Measurements from ENCODE around the gene DEDD.

Gene DEDD

DNA sequence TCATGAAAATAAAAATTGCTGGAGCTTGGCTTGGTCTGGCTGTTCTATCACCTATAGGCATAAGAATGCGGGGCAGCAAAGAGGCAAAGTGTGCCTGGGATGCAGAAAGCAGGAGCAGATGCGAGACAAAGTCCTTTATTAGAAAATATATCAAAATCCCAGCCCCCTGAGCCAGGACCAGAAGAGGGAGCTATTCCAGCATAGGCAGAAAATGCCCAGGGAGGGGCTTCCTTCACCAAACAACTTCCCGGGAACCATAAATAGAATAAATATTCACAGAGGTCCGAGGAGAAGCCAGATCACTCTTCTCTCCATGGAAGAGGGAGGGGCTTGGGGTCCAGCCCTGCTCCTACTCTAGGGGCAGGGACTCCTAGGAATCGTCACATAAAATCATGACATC, 38.7 kb upstream of the DEDD start:
- TF ChIP-seq GATA3 (IDR thresholded peaks at IDR 0.05; ENCODE audit: low read depth, low read length) (no peak), GATA2 (IDR thresholded peaks at IDR 0.05; ENCODE audit: low read depth, low read length) (no peak)

DNA sequence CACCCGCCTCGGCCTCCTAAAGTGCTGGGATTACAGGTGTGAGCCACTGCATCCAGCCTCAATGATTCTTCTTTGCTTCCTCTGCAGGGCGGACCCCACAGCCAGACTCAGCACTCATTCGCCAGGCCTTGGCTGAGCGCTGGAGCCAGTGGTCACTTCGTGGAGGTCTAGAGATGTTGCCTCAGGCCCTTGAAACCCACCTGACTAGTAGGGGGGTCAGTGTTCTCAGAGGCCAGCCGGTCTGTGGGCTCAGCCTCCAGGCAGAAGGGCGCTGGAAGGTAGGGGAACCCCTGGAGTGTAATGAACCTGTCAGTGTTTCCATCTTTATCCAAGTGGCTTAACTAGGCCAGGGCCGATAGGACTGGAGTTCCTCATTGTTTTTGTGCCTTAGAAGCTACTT, 36.4 kb upstream of the DEDD start:
- TF ChIP-seq GATA2 (IDR thresholded peaks at IDR 0.05; ENCODE audit: low read depth, low read length), result no peak
- TF ChIP-seq GATA3 (IDR thresholded peaks at IDR 0.05; ENCODE audit: low read depth, low read length), result no peak

DNA sequence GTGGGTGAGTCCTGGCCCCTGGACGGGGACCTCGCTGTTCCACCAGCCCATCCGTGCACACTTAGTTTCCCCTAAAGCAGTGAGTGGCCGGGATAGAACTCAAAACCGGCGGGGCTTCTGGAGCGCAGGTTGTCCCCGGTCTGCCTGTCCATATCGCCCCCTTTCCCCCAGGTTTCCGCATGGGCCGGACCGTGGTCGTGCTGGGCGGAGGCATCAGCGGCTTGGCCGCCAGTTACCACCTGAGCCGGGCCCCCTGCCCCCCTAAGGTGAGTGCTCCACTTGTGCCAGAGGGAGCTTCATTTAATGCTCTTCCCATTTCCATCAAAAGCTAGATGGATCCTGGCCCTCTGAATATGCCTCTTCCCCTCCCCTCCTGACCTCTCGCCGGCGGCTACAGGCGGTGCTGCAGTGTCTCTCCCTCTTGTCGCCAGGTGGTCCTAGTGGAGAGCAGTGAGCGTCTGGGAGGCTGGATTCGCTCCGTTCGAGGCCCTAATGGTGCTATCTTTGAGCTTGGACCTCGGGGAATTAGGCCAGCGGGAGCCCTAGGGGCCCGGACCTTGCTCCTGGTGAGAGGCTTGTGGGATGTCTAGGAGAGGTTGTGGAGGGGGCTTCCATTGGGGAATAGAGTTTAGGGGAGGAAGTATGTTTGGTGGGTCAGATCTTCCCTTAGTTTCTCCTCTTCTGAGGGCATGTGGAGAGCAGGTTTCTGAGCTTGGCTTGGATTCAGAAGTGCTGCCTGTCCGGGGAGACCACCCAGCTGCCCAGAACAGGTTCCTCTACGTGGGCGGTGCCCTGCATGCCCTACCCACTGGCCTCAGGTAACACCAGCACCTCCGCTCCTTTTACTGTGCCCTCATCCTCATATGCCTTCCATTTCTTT, 34.4 kb upstream of the DEDD start:
- no peak for TF ChIP-seq GATA2 (IDR thresholded peaks at IDR 0.05; ENCODE audit: low read depth, low read length)
- no peak for TF ChIP-seq GATA3 (IDR thresholded peaks at IDR 0.05; ENCODE audit: low read depth, low read length)

DNA sequence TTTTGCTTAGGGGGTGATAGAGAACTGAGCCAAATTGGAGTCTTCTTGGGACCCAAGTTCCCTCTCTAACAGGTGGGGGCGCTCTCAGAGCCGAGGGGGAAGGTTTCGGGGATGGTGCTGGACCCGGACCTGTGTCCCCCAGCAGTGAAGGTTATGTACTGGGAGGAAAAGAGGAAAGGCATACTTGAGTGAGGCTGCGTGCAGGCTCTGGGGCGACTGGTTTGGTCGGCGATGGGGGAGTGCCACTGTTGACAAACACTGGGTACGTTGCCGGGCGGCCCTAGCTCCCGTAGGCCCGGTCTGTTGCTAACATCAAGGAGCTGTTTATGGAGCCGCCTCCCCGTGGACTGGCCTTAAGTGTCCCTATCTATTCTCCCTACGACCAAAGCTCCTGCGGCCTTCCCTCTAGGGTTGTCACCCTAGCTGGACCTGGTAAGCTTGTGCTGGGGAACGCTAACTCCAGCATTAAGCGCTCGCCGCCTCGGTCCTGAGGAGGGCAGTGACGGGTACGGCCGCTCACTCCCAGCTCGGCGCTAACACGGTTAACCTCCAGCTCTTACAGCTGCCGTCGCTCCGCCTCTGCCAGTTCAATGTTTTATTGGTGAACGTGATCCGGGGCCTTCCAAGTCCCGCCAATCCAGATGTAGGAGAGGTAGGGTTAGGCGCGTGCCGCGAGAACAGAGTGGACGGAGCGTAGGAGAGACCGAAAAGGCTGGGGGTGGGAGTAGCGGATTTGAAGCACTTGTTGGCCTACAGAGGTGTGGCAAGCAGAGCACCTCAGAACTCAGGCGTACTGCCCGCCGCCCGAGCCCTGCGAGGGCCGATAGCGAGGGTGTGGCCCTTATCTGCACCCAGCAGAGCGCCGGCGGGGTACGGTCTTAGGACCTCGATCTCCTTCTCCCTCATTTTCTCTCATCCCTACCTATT, 33.5 kb upstream of the DEDD start, which contains the start of gene PPOX:
Gene PPOX, plus strand, starts transcription at position 685 of the 927 bp plus-strand sequence. CDS start 422 bp downstream, outside the sequence.
- TF ChIP-seq GATA3 (IDR thresholded peaks at IDR 0.05; ENCODE audit: low read depth, low read length), result no peak

DNA sequence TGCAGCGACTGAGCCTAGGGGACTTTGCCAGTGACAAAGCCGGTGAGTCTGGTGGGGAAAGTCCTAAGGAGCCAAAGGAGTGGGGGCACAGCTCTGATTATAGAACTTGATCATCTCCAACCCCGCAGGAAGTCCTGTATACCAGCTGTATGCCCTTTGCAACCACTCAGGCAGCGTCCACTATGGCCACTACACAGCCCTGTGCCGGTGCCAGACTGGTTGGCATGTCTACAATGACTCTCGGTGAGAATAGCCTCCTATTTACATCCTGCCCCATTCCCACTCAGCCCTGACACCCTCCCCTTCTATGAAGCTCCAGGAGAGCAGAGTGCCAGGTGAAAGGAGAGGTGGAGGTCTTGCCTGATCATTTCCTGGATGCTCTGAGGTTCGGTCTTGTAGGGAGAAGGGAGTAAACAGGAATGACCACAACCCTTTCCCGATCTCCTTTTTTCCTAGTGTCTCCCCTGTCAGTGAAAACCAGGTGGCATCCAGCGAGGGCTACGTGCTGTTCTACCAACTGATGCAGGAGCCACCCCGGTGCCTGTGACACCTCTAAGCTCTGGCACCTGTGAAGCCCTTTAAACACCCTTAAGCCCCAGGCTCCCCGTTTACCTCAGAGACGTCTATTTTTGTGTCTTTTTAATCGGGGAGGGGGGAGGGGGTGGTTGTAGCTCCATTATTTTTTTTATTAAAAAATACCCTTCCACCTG, 32.6 kb upstream of the DEDD start:
- TF ChIP-seq GATA2 (IDR thresholded peaks at IDR 0.05; ENCODE audit: low read depth, low read length) (no peak), GATA3 (IDR thresholded peaks at IDR 0.05; ENCODE audit: low read depth, low read length) (no peak)

DNA sequence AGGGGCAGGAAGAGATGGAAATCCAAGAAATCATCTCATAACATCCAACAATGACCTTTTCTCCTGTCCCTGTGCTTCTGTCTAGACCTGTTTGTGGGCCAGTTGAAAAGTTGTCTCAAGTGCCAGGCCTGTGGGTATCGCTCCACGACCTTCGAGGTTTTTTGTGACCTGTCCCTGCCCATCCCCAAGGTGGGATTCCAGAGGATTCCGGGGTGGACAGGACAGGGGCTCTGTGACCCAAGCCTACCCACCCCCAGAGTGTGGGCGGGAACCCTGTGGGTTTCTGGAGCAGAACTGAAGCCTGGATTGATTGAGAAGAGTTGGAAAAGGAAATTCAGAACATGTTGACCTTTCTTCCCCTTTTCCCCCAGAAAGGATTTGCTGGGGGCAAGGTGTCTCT, 31.3 kb upstream of the DEDD start:
- TF ChIP-seq GATA3 (IDR thresholded peaks at IDR 0.05; ENCODE audit: low read depth, low read length) (no peak), GATA2 (IDR thresholded peaks at IDR 0.05; ENCODE audit: low read depth, low read length) (no peak)

DNA sequence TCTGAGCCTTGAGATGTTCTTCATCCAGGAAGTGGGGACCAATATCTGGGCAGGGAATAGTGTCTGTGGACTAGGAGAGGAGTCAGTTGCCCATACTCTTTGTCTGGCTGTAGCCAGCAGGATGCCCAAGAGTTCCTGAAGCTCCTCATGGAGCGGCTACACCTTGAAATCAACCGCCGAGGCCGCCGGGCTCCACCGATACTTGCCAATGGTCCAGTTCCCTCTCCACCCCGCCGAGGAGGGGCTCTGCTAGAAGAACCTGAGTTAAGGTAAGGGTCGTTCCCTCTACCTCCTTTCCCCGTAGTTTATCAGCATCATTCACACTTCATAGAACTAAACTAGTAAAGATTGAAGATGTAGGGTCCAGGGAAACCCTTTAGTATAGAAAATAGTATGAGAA, 30.3 kb upstream of the DEDD start:
- TF ChIP-seq GATA2 (IDR thresholded peaks at IDR 0.05; ENCODE audit: low read depth, low read length), result no peak
- no peak for TF ChIP-seq GATA3 (IDR thresholded peaks at IDR 0.05; ENCODE audit: low read depth, low read length)

DNA sequence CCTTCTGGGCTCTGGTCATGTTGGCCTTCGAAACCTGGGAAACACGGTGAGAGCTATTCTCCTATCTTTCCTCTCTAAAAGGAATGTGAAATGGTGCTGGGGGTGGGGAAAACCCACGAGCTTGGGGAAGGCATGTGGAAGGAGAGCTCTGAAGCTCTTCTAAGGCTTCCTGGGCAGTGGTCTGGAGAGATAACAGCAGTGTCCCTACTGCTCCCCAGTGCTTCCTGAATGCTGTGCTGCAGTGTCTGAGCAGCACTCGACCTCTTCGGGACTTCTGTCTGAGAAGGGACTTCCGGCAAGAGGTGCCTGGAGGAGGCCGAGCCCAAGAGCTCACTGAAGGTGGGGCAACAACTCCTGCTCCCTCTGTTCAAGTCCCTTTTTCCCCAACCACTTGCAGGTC, 29.6 kb upstream of the DEDD start:
- TF ChIP-seq GATA3 (IDR thresholded peaks at IDR 0.05; ENCODE audit: low read depth, low read length) (no peak), GATA2 (IDR thresholded peaks at IDR 0.05; ENCODE audit: low read depth, low read length) (no peak)

DNA sequence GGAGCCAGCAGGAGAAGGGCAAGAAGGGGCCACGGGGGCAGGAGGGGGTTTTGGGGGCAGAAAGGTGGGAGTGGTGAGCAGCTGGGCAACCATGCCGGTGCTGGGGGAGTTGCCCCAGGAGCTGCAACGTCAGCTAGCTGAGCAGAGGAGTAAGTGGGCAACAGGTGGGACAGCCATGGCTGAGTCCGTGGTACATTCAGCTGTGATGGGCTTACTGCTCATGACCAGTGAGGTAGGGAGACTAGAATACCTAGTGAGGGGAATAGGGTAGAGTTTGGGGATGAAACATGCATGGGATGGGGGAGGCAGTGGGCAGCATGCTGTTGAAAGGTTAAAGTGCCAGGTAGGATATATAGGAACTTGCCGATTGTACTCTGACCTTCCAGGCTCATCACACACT, 29.2 kb upstream of the DEDD start:
- TF ChIP-seq GATA3 (IDR thresholded peaks at IDR 0.05; ENCODE audit: low read depth, low read length) (no peak), GATA2 (IDR thresholded peaks at IDR 0.05; ENCODE audit: low read depth, low read length) (no peak)

DNA sequence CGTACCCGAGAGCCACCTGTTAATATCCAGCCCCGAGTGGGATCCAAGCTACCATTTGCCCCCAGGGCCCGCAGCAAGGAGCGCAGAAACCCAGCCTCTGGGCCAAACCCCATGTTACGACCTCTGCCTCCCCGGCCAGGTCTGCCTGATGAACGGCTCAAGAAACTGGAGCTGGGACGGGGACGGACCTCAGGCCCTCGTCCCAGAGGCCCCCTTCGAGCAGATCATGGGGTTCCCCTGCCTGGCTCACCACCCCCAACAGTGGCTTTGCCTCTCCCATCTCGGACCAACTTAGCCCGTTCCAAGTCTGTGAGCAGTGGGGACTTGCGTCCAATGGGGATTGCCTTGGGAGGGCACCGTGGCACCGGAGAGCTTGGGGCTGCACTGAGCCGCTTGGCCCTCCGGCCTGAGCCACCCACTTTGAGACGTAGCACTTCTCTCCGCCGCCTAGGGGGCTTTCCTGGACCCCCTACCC, 28.2 kb upstream of the DEDD start:
- TF ChIP-seq GATA3 (IDR thresholded peaks at IDR 0.05; ENCODE audit: low read depth, low read length) (no peak), GATA2 (IDR thresholded peaks at IDR 0.05; ENCODE audit: low read depth, low read length) (no peak)

DNA sequence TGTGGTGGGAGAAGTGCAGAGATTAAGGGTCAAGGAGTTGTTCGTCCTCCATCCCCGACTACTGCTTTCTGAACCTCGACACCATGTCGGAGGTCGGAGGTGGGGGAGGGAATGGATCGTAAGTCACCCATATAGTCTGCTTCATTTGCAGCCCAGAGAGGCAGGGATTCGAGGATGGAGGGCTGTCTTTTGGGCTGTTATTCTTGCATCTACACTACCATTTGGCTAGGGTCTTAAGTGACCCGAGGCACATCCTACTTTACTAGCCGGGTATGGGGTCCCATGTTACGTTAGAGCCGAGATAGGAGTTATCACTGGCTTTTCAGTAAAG, 27.4 kb upstream of the DEDD start:
- TF ChIP-seq GATA2 (IDR thresholded peaks at IDR 0.05; ENCODE audit: low read depth, low read length) (no peak), GATA3 (IDR thresholded peaks at IDR 0.05; ENCODE audit: low read depth, low read length) (no peak)

DNA sequence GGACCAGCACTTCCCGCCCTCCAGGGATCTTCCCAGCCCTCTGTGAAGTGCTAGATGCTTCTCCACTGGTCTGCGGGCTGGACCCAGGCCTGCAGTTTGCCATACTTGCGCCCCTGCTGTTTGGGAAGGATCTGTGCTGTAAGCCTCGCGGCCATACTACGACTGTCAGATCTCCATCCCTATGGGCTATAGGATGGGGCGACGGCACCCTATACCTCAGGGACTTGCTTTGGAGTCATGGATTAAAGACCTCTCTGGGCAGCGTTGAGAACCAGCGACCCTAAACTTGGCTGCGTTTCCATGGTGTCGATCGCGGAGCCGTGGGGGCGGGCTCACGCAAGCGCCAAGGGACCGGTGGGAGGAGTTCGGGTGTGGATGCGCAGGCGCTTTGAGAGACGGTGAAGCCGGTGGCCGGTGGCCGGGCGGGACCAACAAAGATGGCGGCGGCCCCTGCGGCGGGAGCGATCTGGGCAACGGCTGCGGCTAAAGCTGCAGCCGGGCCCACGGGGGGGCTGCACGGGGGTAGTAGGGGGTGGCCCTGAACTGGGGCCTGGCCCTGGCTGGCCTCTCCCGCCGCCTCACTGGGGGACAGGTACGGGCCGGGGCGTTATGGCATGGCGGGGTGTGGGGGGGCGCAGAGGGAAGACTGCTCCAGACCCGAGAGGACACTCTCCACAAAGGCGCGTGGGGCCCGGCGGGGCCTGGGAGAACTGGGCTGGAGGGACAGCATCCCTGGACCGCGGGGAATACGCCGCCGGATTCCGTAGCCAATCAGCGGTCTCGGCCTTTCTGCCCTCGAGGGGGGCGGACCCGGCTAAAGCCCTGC, 26.8 kb upstream of the DEDD start, which contains the start of gene USP21:
Gene USP21, plus strand, starts transcription at position 414 of the 826 bp plus-strand sequence. CDS start 1,141 bp downstream, outside the sequence.
- no peak for TF ChIP-seq GATA3 (IDR thresholded peaks at IDR 0.05; ENCODE audit: low read depth, low read length)
- no peak for TF ChIP-seq GATA2 (IDR thresholded peaks at IDR 0.05; ENCODE audit: low read depth, low read length)
